GM12878 (cell line): Measurements from ENCODE around the gene MED13L. TPM values are rescaled to one million over a fixed set of nuclear protein-coding genes. Genes with fewer than 3 reads are reported as not detected.

ENCODE experiments used
- ATAC-seq: fragments of 200-7000 bp; cut with Tn5 transposase; 3 replicates; pipeline ENCODE4 v1.9.1; 2020; ENCODE audit warnings: mild to moderate bottlenecking, moderate library complexity
- BruUV-seq: library from RNA; stranded (reverse); fragments of 400-500 nt; replicated peaks from 2 replicates; lab custom pipeline; 2021; lab: Mats Ljungman, UMichigan
- CTCF ChIA-PET: fragments of 300-600 bp; sonication (Branson Sonifier 250); formaldehyde crosslinking; extraction: SDS; loops from one replicate; lab custom pipeline; 2021; ENCODE audit warnings: inconsistent platforms; lab: Yijun Ruan, JAX
- POLR2A ChIA-PET: fragments of 350-600 bp; formaldehyde crosslinking; extraction: SDS; loops from one replicate; lab custom pipeline; 2021; ENCODE audit warnings: inconsistent platforms; lab: Charles Lee
- RAD21 ChIA-PET: fragments of 300-600 bp; sonication (Branson Sonifier 250); formaldehyde crosslinking; loops from one replicate; lab custom pipeline; 2023; ENCODE audit warnings: antibody characterized with exemption; ENCODE audit not compliant: unreplicated experiment; lab: Charles Lee
- SMC1A ChIA-PET: fragments of 300-600 bp; sonication (Branson Sonifier 250); formaldehyde crosslinking; loops from one replicate; lab custom pipeline; 2023; ENCODE audit not compliant: unreplicated experiment, uncharacterized antibody; lab: Charles Lee
- DNase-seq: peaks from one replicate; pipeline ENCODE4 v3.0.0-alpha.2; 2011; ENCODE audit warnings: low read depth, low spot score
- FAIRE-seq: peaks from 3 replicates; lab custom pipeline; 2011; peaks lifted over from hg19 to GRCh38; lab: Jason Lieb, UNC
- H2AFZ ChIP-seq: 2 replicates; pipeline ENCODE4 v1.6.0; 2011; ENCODE audit warnings: low read depth, low read length, control low read depth; ENCODE audit not compliant: control insufficient read depth
- H3K27ac ChIP-seq: 2 replicates; pipeline ENCODE4 v1.5.1; 2011; ENCODE audit warnings: control low read depth; ENCODE audit not compliant: control insufficient read depth, insufficient read depth
- H3K27me3 ChIP-seq, 2 experiments: replicated peaks in 1 of 2; 2 replicates each; pipeline versions ENCODE4 v1.6.0 to v1.6.1; 2011; ENCODE audit warnings: low read length in 1 of 2; ENCODE audit not compliant: control insufficient read depth in 2 of 2, insufficient read depth in 2 of 2
- H3K36me3 ChIP-seq, 2 experiments: 2 replicates each; pipeline ENCODE4 v1.5.1; 2011; ENCODE audit warnings: low read length in 1 of 2; ENCODE audit not compliant: control insufficient read depth in 2 of 2, insufficient read depth in 2 of 2
- H3K4me1 ChIP-seq: 2 replicates; pipeline ENCODE4 v1.6.1; 2011; ENCODE audit warnings: mild to moderate bottlenecking, low read length, moderate library complexity, mixed read lengths; ENCODE audit not compliant: control insufficient read depth, insufficient read depth
- H3K4me2 ChIP-seq: 2 replicates; pipeline ENCODE4 v1.6.0; 2011; ENCODE audit warnings: control low read depth; ENCODE audit not compliant: control insufficient read depth, insufficient read depth
- H3K4me3 ChIP-seq: fragments of 200-600 bp; sonication (generic); 2 replicates; pipeline ENCODE4 v1.5.1; 2016
- H3K79me2 ChIP-seq: 2 replicates; pipeline ENCODE4 v1.6.0; 2011; ENCODE audit warnings: low read length; ENCODE audit not compliant: control insufficient read depth, insufficient read depth
- H3K9ac ChIP-seq: 2 replicates; pipeline ENCODE4 v1.8.0; 2011; ENCODE audit warnings: low read length, control low read depth, mixed read lengths; ENCODE audit not compliant: control insufficient read depth, insufficient read depth
- H3K9me3 ChIP-seq: replicated peaks from 3 replicates; pipeline ENCODE4 v1.5.1; 2011; ENCODE audit warnings: mild to moderate bottlenecking, low read length; ENCODE audit not compliant: control insufficient read depth, insufficient read depth
- H4K20me1 ChIP-seq: 2 replicates; pipeline ENCODE4 v1.6.0; 2011; ENCODE audit not compliant: control insufficient read depth, insufficient read depth
- IKZF1 ChIP-seq: fragments of 450-650 bp; conservative IDR thresholded peaks from 2 replicates; pipeline ENCODE4 v1.6.1; 2017; ENCODE audit warnings: antibody characterized with exemption, mild to moderate bottlenecking
- MLLT1 ChIP-seq: fragments of 450-650 bp; IDR thresholded peaks from 2 replicates; pipeline ENCODE4 v1.6.1; 2016; ENCODE audit warnings: mild to moderate bottlenecking
- NFYB ChIP-seq: IDR thresholded peaks from 2 replicates; pipeline ENCODE4 v1.6.1; 2011; ENCODE audit warnings: low read depth, mild to moderate bottlenecking, low read length, improper control_type of control experiment, moderate library complexity; ENCODE audit not compliant: insufficient read depth
- YY1 ChIP-seq: IDR thresholded peaks from 2 replicates; pipeline ENCODE4 v1.6.1; 2011; ENCODE audit warnings: low read depth, mild to moderate bottlenecking, low read length
- WGBS: methylation state at CpG from one replicate; pipeline ENCODE4 v1.1.6; 2016; ENCODE audit warnings: low lambda C conversion rate; ENCODE audit not compliant: insufficient replicate concordance, insufficient coverage; ENCODE audit errors: missing lambda C conversion rate; 5-methylcytosine and 5-hydroxymethylcytosine counted together
- in situ Hi-C: fragments of 300-500 bp; cut with MboI; formaldehyde crosslinking; loops from 9 replicates; pipeline ENCODE4 v1.14.3; 2018; ENCODE audit warnings: mixed read lengths
- intact Hi-C: fragments of 100-400 bp; cut with micrococcal nuclease; formaldehyde crosslinking; loops from one replicate; pipeline ENCODE4 v1.14.2; 2022; ENCODE audit not compliant: unreplicated experiment
- polyA plus RNA-seq, 11 experiments: library from polyadenylated mRNA; depleted of rRNA in 4 of 11; unstranded in 6 of 11; stranded (reverse) in 5 of 11; fragments of >200 nt; fragmentation: Nextera tagmentation in 4 of 11; fragmentation: Illumina TruSeq in 1 of 11; extraction: Ambion mirVana in 4 of 11; extraction: Trizol in 1 of 11; gene quantifications; 1 replicate in 1 of 11; 2 replicates in 10 of 11; pipeline versions ENCODE4 v1.2.1 to v1.2.3, GENCODE V29; 2011 to 2016; ENCODE audit warnings: inconsistent platforms in 2 of 11, missing spikeins in 2 of 11, low read depth in 1 of 11
- total RNA-seq, 4 experiments: library from RNA; depleted of rRNA in 3 of 4; stranded (reverse); fragments of >200 nt in 3 of 4; fragmentation: Illumina TruSeq in 1 of 4; extraction: Trizol in 1 of 4; gene quantifications; 2 replicates each; pipeline versions ENCODE4 v1.2.1 to v1.2.3, GENCODE V29; 2013 to 2021
- TF ChIP-seq, protein P1 (sequence below): fragments of 450-650 bp; formaldehyde crosslinking; IDR thresholded peaks from 2 replicates; pipeline ENCODE4 v1.4.0; 2020; ENCODE audit warnings: mild to moderate bottlenecking, moderate library complexity

The MED13L gene
- total and polyA plus RNA-seq, 10 of the 15 experiments (the other 5 are each of a cell fraction or from before 2014, with no cell fraction given): 3.7 to 30.1 (median 9.1) TPM

- TF ChIP-seq MLLT1: no peak
- TF ChIP-seq YY1: no peak
Measured at GRCh38 chr12:116209503-116209902, 68.0 kb downstream of the MED13L start (continued).

DNA sequence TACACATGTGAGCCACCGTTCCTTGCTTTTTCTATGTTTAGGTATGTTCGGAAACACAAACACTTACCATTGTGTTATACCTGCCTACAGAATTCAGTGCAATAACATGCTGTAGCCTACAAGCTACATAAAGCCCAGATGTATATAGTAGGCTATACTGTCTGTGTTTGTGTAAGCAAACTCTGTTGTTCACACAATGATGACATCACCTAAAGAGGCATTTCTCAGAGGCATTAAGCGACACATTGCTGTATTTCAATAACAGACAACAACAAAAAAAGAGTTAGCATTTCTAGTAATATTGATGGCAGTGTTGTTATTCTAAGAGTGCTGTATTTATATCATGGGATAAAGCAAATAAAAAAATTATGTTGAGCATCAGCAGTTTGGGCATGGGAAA, 70.2 kb downstream of the MED13L start:
- in situ Hi-C loops: no loop called here
- intact Hi-C loops: no loop called here
- POLR2A ChIA-PET: no interaction called here
- H3K36me3 ChIP-seq: no peaks in the 10 kb centered on the region
- H4K20me1 ChIP-seq: no peaks in the 10 kb centered on the region
- no peak overlapping the region for H3K9ac ChIP-seq
- no peaks in the 10 kb centered on the region; the same call in none of the 2 replicates for H3K79me2 ChIP-seq
- no peaks in the 10 kb centered on the region for H3K9me3 ChIP-seq
- no peak overlapping the region for H3K4me2 ChIP-seq
- no peak overlapping the region for H3K4me3 ChIP-seq
- H3K27me3 ChIP-seq: no peaks in the 10 kb centered on the region
- CTCF ChIA-PET: no interaction called here
- TF ChIP-seq, protein P1, sequence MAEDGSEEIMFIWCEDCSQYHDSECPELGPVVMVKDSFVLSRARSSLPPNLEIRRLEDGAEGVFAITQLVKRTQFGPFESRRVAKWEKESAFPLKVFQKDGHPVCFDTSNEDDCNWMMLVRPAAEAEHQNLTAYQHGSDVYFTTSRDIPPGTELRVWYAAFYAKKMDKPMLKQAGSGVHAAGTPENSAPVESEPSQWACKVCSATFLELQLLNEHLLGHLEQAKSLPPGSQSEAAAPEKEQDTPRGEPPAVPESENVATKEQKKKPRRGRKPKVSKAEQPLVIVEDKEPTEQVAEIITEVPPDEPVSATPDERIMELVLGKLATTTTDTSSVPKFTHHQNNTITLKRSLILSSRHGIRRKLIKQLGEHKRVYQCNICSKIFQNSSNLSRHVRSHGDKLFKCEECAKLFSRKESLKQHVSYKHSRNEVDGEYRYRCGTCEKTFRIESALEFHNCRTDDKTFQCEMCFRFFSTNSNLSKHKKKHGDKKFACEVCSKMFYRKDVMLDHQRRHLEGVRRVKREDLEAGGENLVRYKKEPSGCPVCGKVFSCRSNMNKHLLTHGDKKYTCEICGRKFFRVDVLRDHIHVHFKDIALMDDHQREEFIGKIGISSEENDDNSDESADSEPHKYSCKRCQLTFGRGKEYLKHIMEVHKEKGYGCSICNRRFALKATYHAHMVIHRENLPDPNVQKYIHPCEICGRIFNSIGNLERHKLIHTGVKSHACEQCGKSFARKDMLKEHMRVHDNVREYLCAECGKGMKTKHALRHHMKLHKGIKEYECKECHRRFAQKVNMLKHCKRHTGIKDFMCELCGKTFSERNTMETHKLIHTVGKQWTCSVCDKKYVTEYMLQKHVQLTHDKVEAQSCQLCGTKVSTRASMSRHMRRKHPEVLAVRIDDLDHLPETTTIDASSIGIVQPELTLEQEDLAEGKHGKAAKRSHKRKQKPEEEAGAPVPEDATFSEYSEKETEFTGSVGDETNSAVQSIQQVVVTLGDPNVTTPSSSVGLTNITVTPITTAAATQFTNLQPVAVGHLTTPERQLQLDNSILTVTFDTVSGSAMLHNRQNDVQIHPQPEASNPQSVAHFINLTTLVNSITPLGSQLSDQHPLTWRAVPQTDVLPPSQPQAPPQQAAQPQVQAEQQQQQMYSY (CRISPR knock-in tag): no peak
- TF ChIP-seq IKZF1: no peak
- TF ChIP-seq NFYB: no peak
- WGBS: 93% methylated on average over 3 of the region's 3 CpGs
- ATAC-seq (no peak), FAIRE-seq (no peak), DNase-seq (no peak)
- no peak overlapping the region for H3K27ac ChIP-seq
- no TSS peak for BruUV-seq
- RAD21 ChIA-PET: no interaction called here
- SMC1A ChIA-PET: no interaction called here
- H2AFZ ChIP-seq: no peak overlapping the region
- H3K4me1 ChIP-seq: no peaks in the 10 kb centered on the region
